ENCODE measurements around the gene ELOVL5. TPM values are rescaled to one million over a fixed set of nuclear protein-coding genes. Genes with fewer than 3 reads are reported as not detected.

The ELOVL5 gene
- total RNA-seq, 1 donor from 2014 or later, result 52.8 TPM

GRCh38 chr6:53259860-53260580, 88.7 kb downstream of the ELOVL5 start:
- Histone ChIP-seq H3K4me1 (ENCODE audit: insufficient read depth, low read length) (no peaks in the 10 kb centered on the region), H3K27ac (ENCODE audit: low read depth, low read length) (no peak overlapping the region), H2AFZ (ENCODE audit: low read depth, low read length) (no peak overlapping the region), H3K79me2 (ENCODE audit: insufficient read depth, low read length) (no peaks in the 10 kb centered on the region), H3K36me3 (ENCODE audit: insufficient read depth, low read length) (peaks cover 18% of the 10 kb centered on the region), H3K27me3 (ENCODE audit: insufficient read depth, low read length) (no peaks in the 10 kb centered on the region), H4K20me1 (ENCODE audit: insufficient read depth, low read length) (peaks cover 12% of the 10 kb centered on the region), H3K9me3 (ENCODE audit: insufficient read depth, low read depth, low read length) (no peaks in the 10 kb centered on the region), H3K9ac (ENCODE audit: low read length) (no peak overlapping the region), H3K4me2 (ENCODE audit: low read length) (no peak overlapping the region), H3K4me3 (ENCODE audit: insufficient read depth, low read depth, low read length) (no peak overlapping the region)
- Mint-ChIP-seq H3K27me3 (ENCODE audit: low read depth, unreplicated experiment) (no peaks in the 10 kb centered on the region), H3K4me1 (ENCODE audit: low read depth, unreplicated experiment) (peaks cover 6% of the 10 kb centered on the region), H3K9me3 (ENCODE audit: unreplicated experiment) (no peaks in the 10 kb centered on the region), H3K36me3 (ENCODE audit: low read depth, unreplicated experiment) (peaks cover 12% of the 10 kb centered on the region), H3K4me3 (ENCODE audit: unreplicated experiment) (no peak overlapping the region), H3K27ac (ENCODE audit: unreplicated experiment) (no peak overlapping the region)
- DNase-seq (ENCODE audit: low read depth), result no peak
- no peak for FAIRE-seq
- TF ChIP-seq EZH2 (IDR thresholded peaks at IDR 0.05; ENCODE audit: insufficient read depth, low read length), result no peak
- TF ChIP-seq, protein P1, sequence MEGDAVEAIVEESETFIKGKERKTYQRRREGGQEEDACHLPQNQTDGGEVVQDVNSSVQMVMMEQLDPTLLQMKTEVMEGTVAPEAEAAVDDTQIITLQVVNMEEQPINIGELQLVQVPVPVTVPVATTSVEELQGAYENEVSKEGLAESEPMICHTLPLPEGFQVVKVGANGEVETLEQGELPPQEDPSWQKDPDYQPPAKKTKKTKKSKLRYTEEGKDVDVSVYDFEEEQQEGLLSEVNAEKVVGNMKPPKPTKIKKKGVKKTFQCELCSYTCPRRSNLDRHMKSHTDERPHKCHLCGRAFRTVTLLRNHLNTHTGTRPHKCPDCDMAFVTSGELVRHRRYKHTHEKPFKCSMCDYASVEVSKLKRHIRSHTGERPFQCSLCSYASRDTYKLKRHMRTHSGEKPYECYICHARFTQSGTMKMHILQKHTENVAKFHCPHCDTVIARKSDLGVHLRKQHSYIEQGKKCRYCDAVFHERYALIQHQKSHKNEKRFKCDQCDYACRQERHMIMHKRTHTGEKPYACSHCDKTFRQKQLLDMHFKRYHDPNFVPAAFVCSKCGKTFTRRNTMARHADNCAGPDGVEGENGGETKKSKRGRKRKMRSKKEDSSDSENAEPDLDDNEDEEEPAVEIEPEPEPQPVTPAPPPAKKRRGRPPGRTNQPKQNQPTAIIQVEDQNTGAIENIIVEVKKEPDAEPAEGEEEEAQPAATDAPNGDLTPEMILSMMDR (IDR thresholded peaks at IDR 0.05; ENCODE audit: insufficient read depth, low read depth, low read length), result no peak

DNA sequence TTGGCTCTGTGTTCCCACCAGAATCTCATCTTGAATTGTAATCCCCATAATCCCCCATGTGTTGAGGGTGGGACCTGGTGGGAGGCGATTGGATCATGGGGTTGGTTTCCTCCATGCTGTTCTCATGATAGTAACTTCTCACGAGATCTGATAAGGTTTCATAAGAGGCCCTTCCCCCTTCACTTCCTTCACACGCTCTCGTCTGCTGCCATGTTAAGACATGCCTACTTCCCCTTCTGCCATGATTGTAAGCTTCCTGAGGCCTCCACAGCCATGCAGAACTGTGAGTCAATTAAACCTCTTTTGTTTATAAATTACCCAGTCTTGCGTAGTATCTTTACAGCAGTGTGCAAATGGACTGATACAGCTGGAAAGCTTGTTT, 90.0 kb downstream of the ELOVL5 start:
- H3K4me1 Mint-ChIP-seq (ENCODE audit: low read depth, unreplicated experiment), result peaks cover under 1% of the 10 kb centered on the region
- Histone ChIP-seq H4K20me1 (ENCODE audit: insufficient read depth, low read length) (peaks cover 6% of the 10 kb centered on the region), H3K27ac (ENCODE audit: low read depth, low read length) (no peak overlapping the region), H3K9ac (ENCODE audit: low read length) (no peak overlapping the region), H3K4me2 (ENCODE audit: low read length) (no peak overlapping the region), H2AFZ (ENCODE audit: low read depth, low read length) (no peak overlapping the region), H3K27me3 (ENCODE audit: insufficient read depth, low read length) (no peaks in the 10 kb centered on the region), H3K4me1 (ENCODE audit: insufficient read depth, low read length) (no peaks in the 10 kb centered on the region), H3K36me3 (ENCODE audit: insufficient read depth, low read length) (peaks cover 18% of the 10 kb centered on the region), H3K79me2 (ENCODE audit: insufficient read depth, low read length) (no peaks in the 10 kb centered on the region), H3K9me3 (ENCODE audit: insufficient read depth, low read depth, low read length) (no peaks in the 10 kb centered on the region), H3K4me3 (ENCODE audit: insufficient read depth, low read depth, low read length) (no peak overlapping the region)
- DNase-seq (ENCODE audit: low read depth) (no peak), FAIRE-seq (no peak)
- TF ChIP-seq, protein P1 (IDR thresholded peaks at IDR 0.05; ENCODE audit: insufficient read depth, low read depth, low read length), result no peak
- TF ChIP-seq EZH2 (IDR thresholded peaks at IDR 0.05; ENCODE audit: insufficient read depth, low read length), result no peak
- peaks cover 11% of the 10 kb centered on the region for H3K36me3 Mint-ChIP-seq (ENCODE audit: low read depth, unreplicated experiment)
- H3K4me3 Mint-ChIP-seq (ENCODE audit: unreplicated experiment), result no peak overlapping the region
- H3K27ac Mint-ChIP-seq (ENCODE audit: unreplicated experiment), result no peak overlapping the region
- H3K27me3 Mint-ChIP-seq (ENCODE audit: low read depth, unreplicated experiment), result no peaks in the 10 kb centered on the region
- no peaks in the 10 kb centered on the region for H3K9me3 Mint-ChIP-seq (ENCODE audit: unreplicated experiment)

GRCh38 chr6:53258076-53258773, 90.5 kb downstream of the ELOVL5 start:
- Mint-ChIP-seq H3K4me1 (ENCODE audit: low read depth, unreplicated experiment) (no peaks in the 10 kb centered on the region), H3K27ac (ENCODE audit: unreplicated experiment) (no peak overlapping the region), H3K4me3 (ENCODE audit: unreplicated experiment) (no peak overlapping the region), H3K9me3 (ENCODE audit: unreplicated experiment) (peaks cover 2% of the 10 kb centered on the region), H3K36me3 (ENCODE audit: low read depth, unreplicated experiment) (peaks cover 11% of the 10 kb centered on the region), H3K27me3 (ENCODE audit: low read depth, unreplicated experiment) (no peaks in the 10 kb centered on the region)
- H3K79me2 ChIP-seq (ENCODE audit: insufficient read depth, low read length), result no peaks in the 10 kb centered on the region
- DNase-seq (ENCODE audit: low read depth), result no peak
- no peaks in the 10 kb centered on the region for H3K4me1 ChIP-seq (ENCODE audit: insufficient read depth, low read length)
- no peak overlapping the region for H3K4me3 ChIP-seq (ENCODE audit: insufficient read depth, low read depth, low read length)
- no peak overlapping the region for H3K27ac ChIP-seq (ENCODE audit: low read depth, low read length)
- no peak overlapping the region for H3K4me2 ChIP-seq (ENCODE audit: low read length)
- H3K36me3 ChIP-seq (ENCODE audit: insufficient read depth, low read length), result peaks cover 18% of the 10 kb centered on the region
- H4K20me1 ChIP-seq (ENCODE audit: insufficient read depth, low read length), result peaks cover 3% of the 10 kb centered on the region
- TF ChIP-seq, protein P1 (IDR thresholded peaks at IDR 0.05; ENCODE audit: insufficient read depth, low read depth, low read length), result no peak
- no peak for TF ChIP-seq EZH2 (IDR thresholded peaks at IDR 0.05; ENCODE audit: insufficient read depth, low read length)
- no peak for FAIRE-seq
- H3K9me3 ChIP-seq (ENCODE audit: insufficient read depth, low read depth, low read length), result no peaks in the 10 kb centered on the region
- no peak overlapping the region for H3K9ac ChIP-seq (ENCODE audit: low read length)
- H2AFZ ChIP-seq (ENCODE audit: low read depth, low read length), result no peak overlapping the region
- no peaks in the 10 kb centered on the region for H3K27me3 ChIP-seq (ENCODE audit: insufficient read depth, low read length)

Measured in astrocyte (in vitro differentiated cells and primary cell).